GM21737 (cell line): ENCODE data around the gene FPR1.
"Not testable (repeated sequence)": the region's sequence is repeated elsewhere in the genome, so short reads cannot be mapped to it uniquely, and the experiment has no call there.

ENCODE experiments used
- ATAC-seq: cut with Tn5 transposase; IDR thresholded peaks from one replicate; pipeline ENCODE4 v1.9.1; 2021; ENCODE audit warnings: mild to moderate bottlenecking, moderate library complexity; ENCODE audit not compliant: unreplicated experiment

The FPR1 gene

GRCh38 chr19:51738523-51738922 lies 13.2 kb downstream of the FPR1 start:
- not testable (repeated sequence) for ATAC-seq

GRCh38 chr19:51737924-51738323 lies 13.8 kb downstream of the FPR1 start:
- ATAC-seq = no peak

GRCh38 chr19:51737389-51737788 lies 14.3 kb downstream of the FPR1 start:
- ATAC-seq = no peak

- no peak for ATAC-seq
These were observed 15.8 kb downstream of the FPR1 start for GRCh38 chr19:51735759-51736449.

GRCh38 chr19:51733742-51734522 lies 17.7 kb downstream of the FPR1 start:
- no peak for ATAC-seq

- no peak for ATAC-seq
These were observed 21.9 kb downstream of the FPR1 start for GRCh38 chr19:51729781-51730180.

- no peak for ATAC-seq
These were observed 24.3 kb downstream of the FPR1 start for GRCh38 chr19:51727349-51727880.

- no peak for ATAC-seq
These were observed 25.6 kb downstream of the FPR1 start for GRCh38 chr19:51726049-51726448.

- ATAC-seq = no peak
These were observed 27.1 kb downstream of the FPR1 start for GRCh38 chr19:51724543-51724942.

GRCh38 chr19:51722492-51722891 lies 29.2 kb downstream of the FPR1 start:
- ATAC-seq = no peak

GRCh38 chr19:51721905-51722304 lies 29.8 kb downstream of the FPR1 start:
- no peak for ATAC-seq

GRCh38 chr19:51719251-51719988 lies 32.3 kb downstream of the FPR1 start:
- no peak for ATAC-seq

GRCh38 chr19:51716925-51717324 lies 34.8 kb downstream of the FPR1 start:
- ATAC-seq = no peak

- no peak for ATAC-seq
These were observed 35.8 kb downstream of the FPR1 start for GRCh38 chr19:51715850-51716249.

- ATAC-seq = no peak
These were observed 36.8 kb downstream of the FPR1 start for GRCh38 chr19:51714848-51715247.

GRCh38 chr19:51713319-51714285 lies 38.1 kb downstream of the FPR1 start:
- ATAC-seq = no peak

- no peak for ATAC-seq
These were observed 39.1 kb downstream of the FPR1 start for GRCh38 chr19:51712461-51713081.

GRCh38 chr19:51711702-51712101 lies 40.0 kb downstream of the FPR1 start:
- ATAC-seq = no peak

- ATAC-seq = no peak
These were observed 41.5 kb downstream of the FPR1 start for GRCh38 chr19:51710163-51710562.

- no peak for ATAC-seq
These were observed 42.1 kb downstream of the FPR1 start for GRCh38 chr19:51709575-51709974.
